Sciatic nerve (tissue), 2 donors: ENCODE results near the gene RHBDD1. TPM values are rescaled to one million over a fixed set of nuclear protein-coding genes. Genes with fewer than 3 reads are reported as not detected.
"Not testable (repeated sequence)": the region's sequence is repeated elsewhere in the genome, so short reads cannot be mapped to it uniquely, and the experiment has no call there.

ENCODE experiments used
- ATAC-seq: fragments of 200-7000 bp; cut with Tn5 transposase; one replicate; pipeline ENCODE4 v1.9.1; 2020; ENCODE audit warnings: mild to moderate bottlenecking, moderate library complexity
- DNase-seq: peaks from one replicate; pipeline ENCODE4 v3.0.0-alpha.2; 2020; ENCODE audit warnings: low spot score
- intact Hi-C: fragments of 100-400 bp; cut with DNase I; formaldehyde crosslinking; loops from one replicate; pipeline ENCODE4 v1.14.2; 2022
- total RNA-seq: library from RNA; stranded (reverse); fragmentation: NEBNext Ultra II Directional; extraction: Animal tissue kit (Norgen Biotek cat#: 25700); gene quantifications from one replicate; pipeline ENCODE4 v1.2.1, GENCODE V29; 2021
- donor health status: DM: no; HTN: no; CAD: no.
- donor health status: DM: no; HTN: no; CAD: no.

Gene RHBDD1
- total RNA-seq, 1 donor from 2014 or later: 66.0 TPM

DNA sequence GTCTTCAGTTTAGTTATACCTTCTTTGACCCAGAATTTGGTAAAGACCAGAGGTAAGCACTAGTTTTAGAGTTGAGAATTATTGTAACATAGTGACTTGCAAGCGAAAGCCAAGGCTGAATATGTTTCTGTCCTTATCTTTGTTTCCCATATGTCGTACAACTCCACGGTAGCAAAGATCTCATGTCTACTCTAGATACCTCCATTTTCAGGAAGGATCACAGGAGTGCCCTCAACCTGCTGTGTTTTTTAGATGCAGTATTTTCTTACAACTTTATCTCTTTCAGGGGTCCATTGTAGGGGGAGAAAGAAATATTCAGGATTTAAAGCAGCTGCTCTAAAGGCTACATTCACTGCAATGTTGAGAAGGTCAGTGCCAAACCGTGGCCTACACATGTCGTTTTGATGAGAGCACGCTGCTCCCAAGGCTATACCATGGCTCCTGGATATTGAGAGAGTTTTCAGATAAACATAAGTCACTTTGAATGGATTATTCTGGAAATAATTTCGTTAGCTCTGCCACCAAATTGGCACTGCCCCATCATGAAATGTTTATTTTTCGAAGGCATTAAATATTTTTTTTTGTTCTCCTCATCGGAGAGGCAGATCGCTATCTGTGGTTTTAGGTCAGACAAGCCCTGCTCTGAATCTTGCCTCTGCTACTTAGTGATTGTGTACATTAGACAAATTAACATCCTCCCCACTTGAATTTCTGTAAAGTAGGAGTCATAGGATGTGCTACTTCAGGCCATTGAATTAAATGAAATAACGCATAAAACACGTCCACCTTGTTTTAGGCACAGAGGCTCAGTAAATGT lies 2.1 kb downstream of the RHBDD1 start:
- DNase-seq (no peak), ATAC-seq (no peak)
- intact Hi-C loops: no loop called here

DNA sequence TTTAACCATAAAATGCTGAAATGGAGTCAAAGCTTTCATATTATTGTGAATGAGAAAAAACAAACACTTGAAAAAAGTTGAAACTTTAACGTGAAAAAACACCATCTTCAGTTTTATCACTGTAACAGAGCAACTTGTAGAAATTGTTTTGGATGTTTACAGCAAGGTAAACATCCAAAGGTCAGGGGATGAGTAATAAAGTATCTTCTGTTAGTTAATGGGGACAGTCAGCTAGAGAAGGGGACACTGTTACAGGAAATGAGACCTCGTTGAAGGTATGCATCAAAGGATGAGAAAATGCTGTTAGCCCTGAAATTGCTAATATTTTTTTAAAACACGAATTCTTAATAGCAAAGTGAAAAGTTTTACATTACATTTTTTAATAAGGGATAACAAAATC lies 2.9 kb downstream of the RHBDD1 start:
- ATAC-seq (no peak), DNase-seq (no peak)
- intact Hi-C loops: no loop called here

DNA sequence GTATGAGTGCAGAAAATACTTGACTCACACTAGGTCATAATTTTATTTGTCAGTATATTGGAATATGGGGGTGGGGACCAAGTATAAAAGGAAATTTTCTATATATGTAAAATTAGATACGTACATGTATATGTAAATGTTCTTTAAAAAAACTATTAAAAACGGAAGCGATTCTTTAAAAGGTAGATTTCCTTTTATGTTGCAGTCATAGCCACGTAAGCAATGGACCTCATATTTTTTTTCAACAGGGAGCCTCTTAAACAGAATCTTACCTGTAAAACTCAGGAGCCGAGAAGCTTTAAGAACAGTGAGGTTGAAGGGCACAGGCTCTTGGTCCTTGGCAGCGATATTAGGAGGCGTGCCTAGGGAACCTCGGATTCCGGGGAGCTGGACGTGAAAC lies 3.3 kb downstream of the RHBDD1 start:
- ATAC-seq (no peak), DNase-seq (no peak)
- intact Hi-C loops: no loop called here

DNA sequence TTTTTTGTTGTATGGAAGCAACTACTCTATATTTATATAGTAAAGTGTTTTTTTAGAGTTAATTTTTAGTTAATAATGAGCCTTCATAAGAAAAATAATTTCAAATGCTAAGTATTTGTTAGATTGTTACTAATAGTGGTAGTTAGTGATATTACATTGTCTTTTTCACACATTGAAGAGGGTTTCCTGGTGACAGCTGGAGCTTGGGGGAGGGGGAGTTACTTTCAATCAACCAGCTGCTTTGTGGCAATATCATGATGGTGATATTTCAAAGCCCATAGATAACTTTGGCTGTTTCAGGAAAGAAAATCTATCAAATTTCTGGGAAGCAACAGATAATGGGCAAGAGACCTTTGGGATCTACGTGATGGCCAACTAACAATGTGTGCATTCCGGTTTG lies 4.1 kb downstream of the RHBDD1 start:
- intact Hi-C loops: no loop called here
- ATAC-seq (no peak), DNase-seq (no peak)

DNA sequence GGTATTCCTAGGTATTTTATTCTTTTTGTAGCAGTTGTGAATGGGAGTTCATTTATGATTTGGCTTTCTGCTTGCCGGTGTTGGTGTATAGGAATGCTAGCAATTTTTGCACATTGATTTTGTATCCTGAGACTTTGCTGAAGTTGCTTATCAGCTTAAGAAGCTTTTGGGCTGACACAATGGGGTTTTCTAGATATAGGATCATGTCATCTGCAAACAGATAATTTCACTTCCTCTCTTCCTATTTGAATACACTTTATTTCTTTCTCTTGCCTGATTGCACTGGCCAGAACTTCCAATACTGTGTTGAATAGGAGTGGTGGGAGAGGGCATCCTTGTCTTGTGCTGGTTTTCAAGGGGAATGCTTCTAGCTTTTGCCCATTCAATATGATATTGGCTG lies 7.1 kb downstream of the RHBDD1 start:
- DNase-seq, intact Hi-C loops, ATAC-seq: not testable (repeated sequence)

DNA sequence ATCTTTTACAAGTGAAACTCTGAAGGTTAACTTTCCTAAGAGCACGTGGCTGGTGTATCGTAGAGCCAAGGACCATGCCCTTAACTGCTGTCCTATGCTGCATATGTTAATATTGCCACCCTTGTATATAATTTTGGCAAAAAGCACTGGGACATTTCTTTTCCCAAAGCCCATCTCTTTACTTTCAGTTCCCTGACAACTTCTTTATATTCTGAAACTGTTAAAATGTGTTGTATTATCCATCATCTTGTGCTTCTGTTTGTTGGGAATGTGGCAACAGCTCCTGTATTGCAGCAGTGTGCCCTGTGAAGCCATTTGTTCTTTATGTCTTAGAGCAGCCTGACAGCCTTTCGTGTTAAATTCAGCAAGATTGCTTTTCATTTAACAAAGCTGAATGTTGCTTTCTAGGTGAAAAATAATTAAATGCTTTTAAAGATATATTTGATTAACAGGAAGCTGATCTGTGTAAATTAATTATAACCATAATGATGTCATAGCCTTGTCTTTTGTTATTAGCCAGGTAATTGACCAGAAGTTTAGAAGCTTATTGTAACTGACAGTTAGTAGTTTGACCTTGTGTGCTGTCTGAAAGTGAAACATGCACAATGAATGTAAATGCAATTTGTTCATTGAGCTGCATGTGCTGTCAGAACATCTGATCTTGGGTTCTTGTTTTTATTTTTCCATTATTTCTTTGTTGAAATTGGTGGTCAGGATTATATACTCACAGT lies 9.7 kb downstream of the RHBDD1 start:
- DNase-seq: no peak
- no peak for ATAC-seq

DNA sequence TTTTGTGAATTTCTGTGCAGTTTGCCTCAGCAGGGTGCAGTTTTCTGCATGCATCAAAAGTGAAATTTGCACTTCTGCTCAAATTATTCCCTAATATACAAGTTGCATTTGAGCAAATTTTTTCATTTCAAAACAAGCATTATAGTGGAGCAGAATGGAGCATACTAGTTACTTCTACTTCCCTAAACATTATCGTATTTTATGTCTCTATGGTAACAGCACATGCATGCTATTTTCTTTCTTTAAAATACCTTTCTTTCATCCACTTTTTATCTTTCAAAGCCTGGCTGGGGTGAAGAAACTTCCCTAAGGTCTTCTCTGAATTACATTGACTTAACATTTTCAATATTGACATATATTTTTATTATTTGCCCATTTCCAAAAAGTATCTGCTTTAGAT lies 11.2 kb downstream of the RHBDD1 start:
- ATAC-seq (no peak), DNase-seq (no peak)
- intact Hi-C loops: no loop called here

More for the DNA sequence above, 9.7 kb downstream of the RHBDD1 start:
- intact Hi-C loops: no loop called here

DNA sequence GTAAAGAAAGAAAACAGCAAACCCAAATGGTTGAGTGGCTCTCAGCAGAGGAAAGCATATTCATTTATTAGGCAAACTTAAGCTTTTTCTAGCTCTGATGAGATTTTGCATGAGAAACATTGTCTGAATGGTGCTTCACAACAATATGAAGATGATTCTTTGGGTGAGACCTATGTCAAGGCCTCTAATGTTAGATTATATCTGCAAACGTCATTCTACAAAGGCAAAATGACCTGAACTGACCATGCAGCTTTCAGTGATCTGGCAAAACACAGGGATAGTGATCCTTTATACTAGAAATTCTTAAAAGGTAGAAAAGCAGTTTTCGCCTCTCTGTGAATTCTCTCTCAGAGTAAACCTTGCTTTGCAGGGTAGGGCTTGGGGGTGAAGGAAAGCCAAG lies 11.7 kb downstream of the RHBDD1 start:
- ATAC-seq (no peak), DNase-seq (no peak)
- intact Hi-C loops: no loop called here

DNA sequence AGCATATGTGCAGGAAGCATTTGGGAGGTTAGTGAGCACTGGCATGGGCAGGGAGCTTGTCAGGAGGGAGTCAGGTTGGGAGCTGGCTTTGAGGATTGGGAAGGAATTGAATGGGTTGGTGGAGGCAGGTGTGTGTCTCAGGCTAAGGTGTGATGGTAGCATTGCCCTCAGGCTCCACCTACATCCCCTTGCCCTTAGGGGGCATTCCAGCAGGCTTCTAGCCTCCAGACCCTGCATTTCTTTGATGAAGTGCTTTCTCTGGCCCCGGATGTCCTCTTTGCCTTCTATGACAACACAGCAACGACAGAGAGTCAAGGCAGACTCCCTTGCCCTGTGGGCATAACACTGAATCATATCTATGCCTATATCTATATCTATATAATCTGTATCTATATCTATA lies 13.5 kb downstream of the RHBDD1 start:
- DNase-seq (no peak), ATAC-seq (no peak)
- intact Hi-C loops: no loop called here

DNA sequence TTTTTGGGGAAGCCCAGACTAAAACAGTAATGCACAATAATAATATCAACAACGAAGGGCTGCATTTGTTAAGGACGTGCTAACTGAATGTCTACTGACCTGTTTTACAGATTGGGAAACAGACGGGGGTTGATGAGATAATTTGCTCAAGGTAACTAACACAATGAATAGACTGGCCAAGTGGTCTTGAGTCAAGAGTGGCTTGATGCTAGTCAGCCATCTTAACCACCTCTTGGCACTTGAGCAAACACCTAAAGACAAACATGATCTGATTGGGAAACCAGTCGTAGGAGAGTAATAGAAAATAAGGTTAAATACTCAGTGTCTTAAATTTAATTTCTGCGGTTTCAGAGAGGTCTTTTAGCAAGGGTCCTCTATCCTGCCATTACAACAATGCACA lies 14.2 kb downstream of the RHBDD1 start:
- no peak for ATAC-seq
- intact Hi-C loops: no loop called here
- no peak for DNase-seq

DNA sequence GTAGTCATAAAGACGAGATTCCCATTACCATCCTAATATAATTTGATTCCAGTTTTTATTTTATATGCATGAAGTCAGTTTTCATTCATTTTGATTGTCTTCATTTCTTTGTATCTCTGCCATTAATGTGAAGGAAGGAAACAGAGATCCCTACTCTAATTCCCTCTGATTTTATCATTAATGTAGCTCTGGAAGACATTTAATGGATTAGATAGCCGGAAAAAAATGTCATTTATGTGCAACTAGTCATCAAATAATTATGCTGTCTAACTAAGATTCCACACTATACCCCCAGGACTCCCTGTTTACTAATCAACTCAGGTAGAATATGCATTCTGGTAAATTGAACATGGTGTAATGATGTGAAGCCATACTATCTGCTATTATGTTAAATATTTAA lies 19.9 kb downstream of the RHBDD1 start:
- DNase-seq (no peak), ATAC-seq (no peak)
- intact Hi-C loops: no loop called here

DNA sequence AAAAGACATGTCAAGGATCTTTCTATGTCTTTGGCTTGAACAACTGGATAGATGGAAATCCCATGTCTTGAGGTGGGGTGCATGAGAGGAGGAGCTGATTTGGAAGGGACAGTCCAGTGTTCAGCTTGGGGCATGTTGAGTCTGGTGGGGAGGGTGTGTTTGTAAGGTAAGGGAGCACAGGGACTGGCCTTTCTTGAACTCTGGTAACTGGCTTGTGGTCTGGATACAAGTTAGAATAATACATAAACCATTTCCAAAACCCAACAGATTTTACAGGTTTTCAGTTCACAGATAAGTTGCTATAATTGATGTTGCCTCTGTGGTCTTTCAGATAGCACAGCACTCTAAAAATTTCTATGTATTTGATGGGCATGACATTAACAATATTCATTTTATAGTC lies 24.2 kb downstream of the RHBDD1 start:
- DNase-seq: no peak
- ATAC-seq: no peak
- intact Hi-C loops: no loop called here

DNA sequence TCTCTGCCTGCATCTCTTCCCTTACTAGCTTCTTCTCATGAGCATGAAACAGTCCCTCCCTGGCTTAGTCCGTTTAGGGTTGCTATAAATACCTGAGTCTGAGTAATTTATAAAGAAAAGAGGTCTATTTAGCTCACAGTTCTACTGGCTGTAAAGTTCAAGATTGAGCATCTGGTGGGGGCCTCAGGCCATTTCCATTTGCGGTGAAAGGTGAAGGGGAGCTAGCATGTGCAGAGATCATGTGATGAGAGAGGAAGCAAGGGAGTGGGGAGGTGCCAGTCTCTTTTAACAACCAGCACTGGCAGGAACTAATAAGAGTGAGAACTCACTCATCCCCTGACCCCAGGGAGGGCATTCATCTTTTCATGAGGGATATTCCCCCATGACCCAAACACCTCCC lies 26.8 kb downstream of the RHBDD1 start:
- no peak for ATAC-seq
- intact Hi-C loops: no loop called here
- no peak for DNase-seq

DNA sequence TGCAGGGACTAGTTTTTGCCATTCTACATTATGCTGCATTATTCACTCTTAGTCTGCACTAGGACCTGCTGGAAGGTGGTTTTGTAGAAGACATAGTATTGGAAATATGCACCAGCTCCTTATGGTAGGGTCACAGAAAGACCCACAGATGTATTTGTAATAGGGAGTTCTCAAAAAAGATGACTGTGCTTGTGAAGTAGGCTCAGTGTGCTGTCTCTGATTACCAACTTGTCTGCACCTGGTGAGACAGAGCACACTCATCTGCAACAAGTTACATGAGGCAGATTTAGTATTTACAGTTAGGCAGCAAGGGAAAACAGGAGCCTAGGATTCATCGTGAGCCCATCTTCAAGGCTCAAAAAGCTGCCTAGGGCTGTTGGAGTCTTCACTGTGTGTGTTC lies 29.4 kb downstream of the RHBDD1 start:
- no peak for DNase-seq
- intact Hi-C loops: no loop called here
- ATAC-seq: no peak

DNA sequence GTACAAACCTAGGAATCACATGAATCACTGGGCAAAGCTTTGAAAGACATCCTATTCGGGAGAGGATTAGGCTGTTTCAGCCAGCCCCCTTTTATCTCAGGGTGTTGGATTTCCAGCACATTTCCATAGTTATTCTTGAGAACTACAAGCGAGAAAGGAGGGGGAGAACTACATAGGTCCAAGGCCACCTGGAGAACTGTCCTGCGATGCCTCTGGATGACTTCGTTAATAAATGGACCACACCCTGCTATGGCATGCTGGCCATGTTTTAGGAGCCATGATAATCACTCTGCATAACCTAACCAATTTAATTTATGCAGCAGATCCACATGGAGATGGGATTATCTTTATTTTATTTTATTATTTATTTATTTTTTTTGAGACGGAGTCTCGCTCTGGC lies 29.9 kb downstream of the RHBDD1 start:
- DNase-seq: no peak
- ATAC-seq: no peak
- intact Hi-C loops: no loop called here

DNA sequence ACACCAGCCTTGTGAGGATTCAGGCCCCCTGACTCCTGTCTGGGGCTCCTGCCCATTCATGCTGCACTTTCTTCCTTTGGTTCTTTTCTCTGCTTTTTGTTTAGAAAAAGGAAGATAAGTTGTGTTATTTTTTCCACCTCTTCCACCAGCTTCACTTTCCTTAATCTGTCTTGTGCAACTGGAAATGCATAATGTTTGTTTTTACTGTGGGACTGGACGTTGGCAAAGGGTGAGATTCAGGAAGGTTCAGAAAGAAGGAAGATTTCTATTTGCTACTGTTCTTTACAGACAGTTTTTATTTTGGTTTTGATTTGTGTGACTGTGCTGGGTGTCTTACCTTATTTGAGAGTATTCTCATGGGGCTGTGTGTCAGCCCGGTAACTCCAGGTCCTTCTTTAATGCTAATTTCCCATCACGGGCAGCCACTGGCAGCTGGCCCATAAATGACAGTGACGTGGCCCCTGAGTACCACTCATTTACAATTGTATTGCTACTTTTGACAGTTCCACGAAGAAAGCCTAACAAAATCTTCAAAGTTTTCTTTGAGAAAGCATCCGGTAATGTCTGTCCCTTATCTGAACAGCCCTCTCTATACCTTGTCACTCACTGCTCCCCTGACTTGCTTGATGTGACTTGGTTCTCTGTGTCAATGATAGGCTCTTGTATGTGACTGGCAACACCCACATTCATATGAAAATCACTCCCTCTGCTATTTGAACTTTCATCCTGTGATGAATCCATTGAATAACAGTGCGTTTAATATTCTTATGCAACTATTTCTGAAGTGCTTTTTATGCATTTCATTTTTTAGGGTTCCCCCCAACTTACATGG lies 32.7 kb downstream of the RHBDD1 start:
- ATAC-seq (no peak), DNase-seq (no peak)
- intact Hi-C loops: no loop called here

DNA sequence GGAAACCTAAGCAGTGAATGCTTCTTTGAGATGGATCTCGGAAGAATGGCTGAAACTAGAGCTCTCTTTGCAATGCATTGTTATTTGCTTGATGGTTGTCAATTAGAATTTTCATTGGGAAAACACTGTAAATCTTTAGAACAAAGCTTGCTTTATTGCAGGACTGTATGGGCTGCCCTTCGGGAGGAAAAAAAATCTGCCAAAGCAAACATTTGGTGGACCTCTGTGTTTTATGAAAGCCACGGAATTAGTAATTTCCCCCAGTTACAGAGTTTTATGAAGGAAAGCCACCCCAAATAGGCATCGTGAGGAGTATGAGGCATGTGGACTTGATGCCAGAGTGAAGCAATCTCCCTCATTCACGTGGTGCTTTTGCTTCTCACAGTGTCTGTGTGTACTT lies 33.5 kb downstream of the RHBDD1 start:
- no peak for DNase-seq
- peak; percentile 73 for ATAC-seq
- intact Hi-C loops: no loop called here

DNA sequence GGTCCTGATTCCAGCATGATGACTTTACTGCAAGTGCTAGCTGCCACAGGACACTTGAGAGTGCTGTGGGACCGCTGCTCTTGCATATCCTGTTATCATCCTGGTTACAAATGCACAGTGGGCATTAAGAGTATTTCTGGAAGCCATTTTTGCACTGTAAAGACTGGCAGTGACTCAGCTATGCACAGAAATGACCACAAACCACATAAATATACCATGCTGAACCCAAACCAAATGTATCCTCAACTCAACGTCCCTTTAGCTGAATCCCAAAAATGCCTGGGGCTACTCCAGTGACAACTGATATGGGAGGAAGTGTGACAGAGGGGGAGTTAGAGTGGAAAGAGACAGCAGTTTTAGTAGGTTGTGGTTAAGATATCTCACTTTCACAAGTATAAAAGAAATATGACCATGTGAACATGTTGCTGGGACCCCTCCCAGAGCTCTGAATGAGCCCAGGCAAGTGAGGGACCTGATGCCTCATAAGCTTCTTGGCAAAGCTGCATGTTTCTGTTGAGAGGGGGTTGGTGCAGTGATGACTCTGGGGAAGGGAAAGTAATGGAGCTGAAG lies 37.3 kb downstream of the RHBDD1 start:
- no peak for DNase-seq
- ATAC-seq: no peak
- intact Hi-C loops: no loop called here

DNA sequence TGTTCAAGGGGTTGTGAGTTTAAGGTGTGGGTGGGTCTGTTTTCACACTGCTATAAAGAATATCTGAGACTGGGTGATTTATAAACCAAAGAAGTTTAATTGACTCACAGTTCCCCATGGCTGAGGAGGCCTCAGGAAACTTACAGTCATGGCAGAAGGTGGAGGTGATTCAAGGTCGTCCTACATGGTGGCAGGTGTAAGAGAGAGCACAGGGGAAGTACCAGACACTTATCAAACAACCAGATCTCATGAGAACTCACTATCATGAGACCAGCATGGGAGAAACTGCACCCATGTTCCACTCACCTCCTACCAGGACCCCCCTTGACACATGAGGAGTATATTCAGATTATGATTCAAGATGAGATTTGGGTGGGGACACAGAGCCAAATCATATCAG lies 38.0 kb downstream of the RHBDD1 start:
- DNase-seq (no peak), ATAC-seq (no peak)
- intact Hi-C loops: no loop called here

DNA sequence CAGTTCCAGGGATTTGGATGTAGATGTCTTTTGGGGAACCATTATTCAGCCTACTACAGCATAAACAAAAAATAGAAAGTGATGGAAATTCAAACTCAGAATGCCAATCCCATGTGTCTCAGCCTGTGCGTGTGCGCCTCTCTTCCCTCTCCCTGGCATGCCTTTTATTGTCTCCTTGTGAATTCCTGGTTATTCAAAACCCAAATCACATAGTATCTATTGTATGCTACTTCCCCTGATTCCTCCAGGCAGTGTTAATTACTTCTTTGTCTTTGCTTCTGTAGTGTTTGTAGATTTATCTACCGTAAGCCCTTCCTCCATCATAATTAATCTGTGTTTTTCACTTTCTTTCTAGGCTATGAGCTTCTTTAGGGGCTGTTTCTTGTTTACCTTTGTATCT lies 38.9 kb downstream of the RHBDD1 start:
- intact Hi-C loops: no loop called here
- ATAC-seq: no peak

More for the DNA sequence above, 38.9 kb downstream of the RHBDD1 start:
- no peak for DNase-seq
